HG03439 (cell line): ENCODE results near the gene BICC1.

ENCODE experiments used
- ATAC-seq: cut with Tn5 transposase; IDR thresholded peaks from one replicate; pipeline ENCODE4 v1.9.1; 2021; ENCODE audit warnings: mild to moderate bottlenecking, moderate library complexity; ENCODE audit not compliant: unreplicated experiment

The BICC1 gene

DNA sequence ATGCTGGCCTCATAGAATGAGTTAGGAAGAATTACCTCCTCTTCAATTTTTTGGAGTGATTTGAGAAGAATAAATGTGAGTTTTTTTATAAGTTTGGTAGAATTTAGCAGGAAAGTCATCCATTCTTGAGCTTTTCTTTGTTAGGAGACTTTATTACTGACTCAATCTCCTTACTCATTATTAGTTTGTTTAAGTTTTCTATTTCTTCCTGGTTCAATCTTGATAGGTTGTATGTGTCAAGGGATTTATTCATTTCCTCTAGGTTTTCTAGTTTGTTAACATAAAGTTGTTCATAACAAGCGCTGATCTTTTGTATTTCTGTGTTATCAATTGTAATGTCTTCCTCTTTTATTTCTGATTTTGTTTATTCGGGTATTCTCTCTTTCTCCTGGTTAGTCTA is 47.4 kb downstream of the BICC1 start:
- no peak for ATAC-seq

DNA sequence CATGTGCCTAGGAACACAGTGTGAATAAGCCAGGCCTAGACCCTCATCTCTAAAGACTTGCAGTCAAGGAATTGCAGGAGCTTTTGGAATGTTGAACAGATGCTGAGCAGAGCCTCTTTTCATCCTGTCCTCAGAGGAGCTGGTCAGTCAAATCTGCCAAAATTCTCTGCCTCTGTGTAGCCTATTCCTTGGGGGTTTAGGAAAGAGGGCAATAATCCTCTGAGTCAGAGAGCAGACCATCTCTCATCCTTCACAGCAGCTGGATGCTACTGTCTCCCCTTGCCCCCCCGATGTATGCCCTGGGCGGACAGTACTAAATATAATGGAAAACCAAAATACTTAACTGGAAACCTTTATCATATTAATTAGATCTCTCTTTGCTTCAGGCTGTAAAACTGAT is 52.6 kb downstream of the BICC1 start:
- no peak for ATAC-seq

GRCh38 chr10:58567652-58568051 is 55.0 kb downstream of the BICC1 start:
- ATAC-seq: no peak

- no peak for ATAC-seq
Observed at GRCh38 chr10:58568428-58568935, 55.8 kb downstream of the BICC1 start.

GRCh38 chr10:58570307-58570723 is 57.6 kb downstream of the BICC1 start:
- ATAC-seq: no peak

- ATAC-seq: no peak
Observed at GRCh38 chr10:58570979-58571378, 58.3 kb downstream of the BICC1 start.

DNA sequence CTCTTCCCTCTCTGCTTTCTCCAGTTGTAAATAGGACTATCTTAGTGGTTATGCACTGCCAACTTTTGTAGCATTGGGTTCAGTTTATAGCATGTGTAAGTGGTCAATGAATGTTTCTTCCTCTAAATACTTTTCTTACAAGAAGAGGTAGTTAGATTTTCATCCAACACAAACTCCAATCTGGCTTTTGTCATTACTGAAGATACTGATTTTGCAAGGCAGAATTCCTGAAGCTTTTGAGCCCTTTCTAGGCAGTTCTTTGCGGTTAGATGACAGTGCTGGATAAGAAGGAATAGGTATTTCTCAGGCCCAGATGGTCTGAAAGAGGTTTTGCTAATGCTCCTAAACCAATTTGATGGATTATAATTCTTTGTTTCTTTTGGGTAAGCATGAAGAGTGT is 60.5 kb downstream of the BICC1 start:
- no peak for ATAC-seq

DNA sequence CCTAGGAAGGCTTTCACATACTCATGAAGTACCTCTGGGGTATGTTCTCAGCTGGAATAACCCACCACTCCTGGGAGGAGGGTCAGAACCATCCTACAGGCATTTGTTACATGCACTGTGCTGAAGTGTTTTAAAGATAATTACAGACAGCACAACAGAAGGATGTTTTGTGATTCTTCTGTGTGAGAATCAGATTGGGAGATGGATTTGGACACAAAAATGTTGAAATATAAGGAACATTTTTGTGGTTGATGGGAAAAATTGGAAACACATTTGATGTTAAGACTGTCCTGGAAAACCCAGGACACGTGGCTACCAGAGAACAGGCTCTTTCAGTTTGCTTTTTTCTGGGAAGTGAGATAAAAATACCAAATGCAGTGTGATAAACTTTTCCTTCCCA is 61.4 kb downstream of the BICC1 start:
- no peak for ATAC-seq

- ATAC-seq: no peak
Observed at GRCh38 chr10:58575491-58575890, 62.8 kb downstream of the BICC1 start.

GRCh38 chr10:58576751-58577436 is 64.2 kb downstream of the BICC1 start:
- ATAC-seq: no peak

GRCh38 chr10:58577437-58577777 is 64.7 kb downstream of the BICC1 start:
- ATAC-seq: no peak

DNA sequence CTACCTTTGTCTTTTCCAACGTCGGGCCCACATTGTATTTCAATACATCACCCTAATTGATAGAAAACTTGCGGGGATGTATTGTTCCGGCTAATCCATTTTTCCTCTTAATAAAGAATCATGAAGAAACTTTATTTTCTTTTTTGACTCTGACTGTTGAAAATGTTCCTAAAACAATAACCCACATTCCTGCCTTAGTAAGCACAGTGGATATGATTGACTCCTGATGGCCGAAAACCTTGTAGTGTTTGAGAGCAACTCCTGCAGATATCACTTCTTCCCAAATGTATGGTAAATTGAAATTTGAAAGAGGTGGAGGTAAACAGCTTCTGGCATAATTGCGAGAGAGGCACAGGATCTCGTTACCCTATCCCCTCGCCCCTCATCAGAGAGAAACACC is 65.7 kb downstream of the BICC1 start:
- no peak for ATAC-seq

GRCh38 chr10:58579011-58579655 is 66.5 kb downstream of the BICC1 start:
- ATAC-seq: no peak

DNA sequence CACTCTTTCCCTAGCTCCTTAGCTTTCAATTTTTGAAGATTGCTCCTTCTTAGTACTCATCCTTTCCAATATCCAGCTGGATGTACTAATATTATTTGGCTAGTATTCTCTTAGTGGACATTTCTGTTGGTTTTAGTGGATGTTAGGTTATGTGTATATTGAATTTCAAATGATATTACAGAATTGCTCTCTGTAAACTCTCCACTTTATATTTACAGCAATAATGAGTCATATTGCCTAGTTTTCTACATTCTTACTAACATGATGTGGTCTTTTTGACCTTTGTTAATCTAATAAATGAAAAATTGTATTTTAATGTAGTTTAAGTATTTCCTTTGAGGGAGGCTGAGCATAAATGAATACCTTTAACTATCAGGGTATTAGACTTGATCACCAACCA is 69.4 kb downstream of the BICC1 start:
- ATAC-seq: no peak

DNA sequence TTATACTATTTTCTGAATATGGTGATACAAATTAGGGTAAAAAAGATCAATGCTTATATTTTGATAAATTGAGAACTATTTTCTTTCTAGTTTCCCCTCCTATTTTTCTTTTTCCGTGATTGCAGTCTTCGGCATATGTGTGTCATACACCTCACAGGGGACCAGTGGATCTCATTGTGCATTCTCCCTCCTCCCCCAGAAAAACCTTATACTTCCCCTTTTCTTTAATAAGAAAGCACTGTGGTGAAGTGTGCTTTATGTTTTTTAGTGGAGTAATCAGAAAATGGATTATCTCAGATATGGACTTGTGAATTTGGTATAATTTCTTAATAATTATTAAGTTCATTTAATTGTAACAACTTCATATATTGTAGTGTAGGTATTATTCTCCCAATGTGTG is 72.8 kb downstream of the BICC1 start:
- ATAC-seq: no peak

DNA sequence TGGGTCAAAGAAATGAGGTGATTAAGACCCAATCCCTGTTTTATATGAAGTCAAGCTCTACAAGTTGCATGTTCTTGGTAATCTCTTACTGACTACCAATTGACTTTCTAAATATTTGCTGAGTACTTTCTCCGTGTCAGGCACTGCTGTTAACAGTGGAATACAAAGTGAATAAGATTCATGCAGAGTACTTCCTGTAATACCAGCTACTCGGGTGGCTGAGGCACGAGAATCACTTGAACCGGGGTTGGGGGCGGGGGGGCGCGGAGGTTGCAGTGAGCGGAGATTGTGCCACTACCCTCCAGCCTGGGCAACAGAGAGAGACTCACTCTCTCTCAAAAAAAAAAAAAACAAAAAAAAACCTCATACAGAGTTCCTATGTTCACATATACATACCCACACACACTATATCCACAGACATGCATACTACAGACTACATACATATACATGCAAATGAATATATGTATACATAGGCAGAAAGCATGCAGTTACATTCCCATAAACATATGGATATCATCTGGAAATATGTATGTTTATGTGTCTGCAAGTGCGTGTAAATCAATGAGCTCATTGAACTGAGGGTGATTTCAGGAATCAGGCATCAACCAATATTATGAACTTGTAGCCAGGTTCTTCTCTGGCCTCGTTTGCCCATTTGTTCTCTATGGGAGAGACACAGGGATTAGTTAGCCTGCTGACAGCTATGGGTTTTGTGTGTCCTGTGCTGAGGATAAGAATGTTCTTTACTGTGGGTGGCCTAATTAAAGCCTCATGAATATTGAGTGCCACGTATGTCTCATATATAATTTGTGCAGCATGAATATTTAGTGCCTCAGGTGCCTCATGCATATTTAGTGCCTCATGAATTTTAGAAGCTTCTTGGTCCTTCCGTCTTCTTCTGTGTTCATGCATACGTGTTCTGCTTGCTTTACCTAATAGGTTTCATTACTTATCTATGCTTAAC is 73.9 kb downstream of the BICC1 start:
- ATAC-seq: no peak

DNA sequence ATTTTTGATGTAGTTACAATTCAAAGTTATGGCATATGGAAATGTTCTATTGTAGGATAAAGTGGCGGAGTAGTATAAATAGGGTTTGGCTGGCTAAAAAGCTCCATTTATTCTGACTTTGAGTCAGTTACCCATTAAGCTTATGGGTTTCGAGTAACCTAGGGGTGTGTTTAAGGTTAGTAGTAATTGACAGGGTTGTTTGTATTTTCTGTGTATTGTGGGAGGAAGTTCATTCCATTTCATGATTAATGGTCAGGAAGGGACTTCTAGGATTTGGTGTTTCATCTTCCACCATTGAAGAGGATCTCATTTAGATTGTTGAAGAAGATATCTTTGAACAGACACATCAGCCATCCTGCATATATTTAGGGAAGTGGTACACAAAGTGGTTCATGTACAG is 75.0 kb downstream of the BICC1 start:
- ATAC-seq: no peak

- no peak for ATAC-seq
Observed at GRCh38 chr10:58588673-58589265, 76.1 kb downstream of the BICC1 start.

DNA sequence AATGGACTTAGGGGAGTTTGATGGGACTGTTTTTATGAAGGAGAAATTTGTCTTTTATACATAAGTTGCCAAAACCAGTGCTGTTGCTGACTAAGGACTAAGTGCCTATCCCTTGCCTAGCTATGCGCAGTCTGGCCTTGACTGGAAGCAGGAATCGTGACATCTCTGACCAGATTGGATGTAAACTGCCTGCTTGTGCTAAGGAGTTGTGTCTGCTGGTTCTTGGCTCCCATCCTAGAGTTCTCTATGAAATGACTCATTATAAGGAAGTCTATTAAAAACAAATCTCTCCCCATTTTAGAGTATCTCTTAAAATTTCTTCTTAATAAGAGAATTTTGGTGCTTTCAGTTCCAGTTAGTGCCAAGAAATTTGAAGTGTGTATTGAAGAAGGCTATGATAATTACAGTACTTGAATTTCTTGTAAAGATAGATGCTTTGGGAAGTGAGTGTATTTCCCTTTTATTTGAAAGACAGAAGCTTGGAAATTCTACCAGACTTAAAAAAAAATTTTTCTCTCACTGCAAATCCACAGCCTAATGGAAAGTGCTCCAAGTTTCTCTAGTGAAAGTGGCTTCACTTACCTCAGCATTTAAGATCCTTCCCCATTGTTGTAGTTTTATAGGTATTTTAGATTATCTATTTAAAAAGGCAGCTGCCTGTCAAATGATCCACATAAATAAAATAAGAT is 77.6 kb downstream of the BICC1 start:
- ATAC-seq: no peak

GRCh38 chr10:58590924-58591323 is 78.3 kb downstream of the BICC1 start:
- ATAC-seq: no peak

DNA sequence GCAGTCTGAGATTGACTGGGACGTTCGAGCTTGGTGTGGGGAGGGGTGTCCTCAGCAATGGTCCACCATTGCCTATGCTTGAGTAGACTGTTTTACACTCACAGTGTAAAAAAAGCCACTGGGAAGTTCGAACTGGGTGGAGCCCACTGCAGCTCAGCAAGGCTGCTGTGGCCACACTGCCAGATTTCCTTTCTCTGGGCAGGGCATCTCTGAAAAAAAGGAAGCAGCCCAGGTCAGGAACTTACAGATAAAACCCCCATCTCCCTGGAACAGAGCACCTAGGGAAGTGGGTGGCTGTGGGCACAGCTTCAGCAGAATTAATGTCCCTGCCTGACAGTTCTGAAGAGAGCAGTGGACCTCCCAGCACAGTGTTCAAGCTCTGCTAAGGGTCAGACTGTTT is 80.3 kb downstream of the BICC1 start:
- ATAC-seq: no peak
